Measurements from ENCODE around the gene CCM2.

The CCM2 gene

GRCh38 chr7:45053941-45054340 is 53.9 kb downstream of the CCM2 start:
- Histone ChIP-seq H3K27me3 (ENCODE audit: control insufficient read depth, insufficient read depth, low read length) (no peaks in the 10 kb centered on the region), H3K9me3 (ENCODE audit: control insufficient read depth, low read depth, low read length) (no peaks in the 10 kb centered on the region), H3K4me3 (ENCODE audit: low read length) (no peak overlapping the region), H3K9ac (ENCODE audit: low read length) (no peak overlapping the region), H3K27ac (ENCODE audit: low read length) (no peak overlapping the region), H3K36me3 (ENCODE audit: control insufficient read depth, low read depth, low read length) (no peaks in the 10 kb centered on the region), H3K4me1 (ENCODE audit: control insufficient read depth, low read depth, low read length) (no peaks in the 10 kb centered on the region)

- Histone ChIP-seq H3K9ac (ENCODE audit: low read length) (no peak overlapping the region), H3K27ac (ENCODE audit: low read length) (no peak overlapping the region), H3K4me1 (ENCODE audit: control insufficient read depth, low read depth, low read length) (no peaks in the 10 kb centered on the region), H3K4me3 (ENCODE audit: low read length) (no peak overlapping the region), H3K27me3 (ENCODE audit: control insufficient read depth, insufficient read depth, low read length) (no peaks in the 10 kb centered on the region), H3K36me3 (ENCODE audit: control insufficient read depth, low read depth, low read length) (no peaks in the 10 kb centered on the region), H3K9me3 (ENCODE audit: control insufficient read depth, low read depth, low read length) (no peaks in the 10 kb centered on the region)
Observed at GRCh38 chr7:45054442-45054841, 54.4 kb downstream of the CCM2 start.

- Histone ChIP-seq H3K9ac (ENCODE audit: low read length) (no peak overlapping the region), H3K4me3 (ENCODE audit: low read length) (no peak overlapping the region), H3K27ac (ENCODE audit: low read length) (no peak overlapping the region), H3K4me1 (ENCODE audit: control insufficient read depth, low read depth, low read length) (no peaks in the 10 kb centered on the region), H3K9me3 (ENCODE audit: control insufficient read depth, low read depth, low read length) (no peaks in the 10 kb centered on the region), H3K27me3 (ENCODE audit: control insufficient read depth, insufficient read depth, low read length) (no peaks in the 10 kb centered on the region), H3K36me3 (ENCODE audit: control insufficient read depth, low read depth, low read length) (no peaks in the 10 kb centered on the region)
Observed at GRCh38 chr7:45055016-45055415, 55.0 kb downstream of the CCM2 start.

GRCh38 chr7:45055594-45056219 is 55.7 kb downstream of the CCM2 start:
- no peak overlapping the region for H3K9ac ChIP-seq (ENCODE audit: low read length)
- no peaks in the 10 kb centered on the region for H3K27me3 ChIP-seq (ENCODE audit: control insufficient read depth, insufficient read depth, low read length)
- no peak overlapping the region for H3K4me3 ChIP-seq (ENCODE audit: low read length)
- H3K36me3 ChIP-seq (ENCODE audit: control insufficient read depth, low read depth, low read length) = no peaks in the 10 kb centered on the region
- no peaks in the 10 kb centered on the region for H3K4me1 ChIP-seq (ENCODE audit: control insufficient read depth, low read depth, low read length)
- H3K9me3 ChIP-seq (ENCODE audit: control insufficient read depth, low read depth, low read length) = no peaks in the 10 kb centered on the region
- H3K27ac ChIP-seq (ENCODE audit: low read length) = no peak overlapping the region

- H3K27me3 ChIP-seq (ENCODE audit: control insufficient read depth, insufficient read depth, low read length) = no peaks in the 10 kb centered on the region
- no peaks in the 10 kb centered on the region for H3K9me3 ChIP-seq (ENCODE audit: control insufficient read depth, low read depth, low read length)
- H3K27ac ChIP-seq (ENCODE audit: low read length) = no peak overlapping the region
- H3K36me3 ChIP-seq (ENCODE audit: control insufficient read depth, low read depth, low read length) = no peaks in the 10 kb centered on the region
- H3K4me1 ChIP-seq (ENCODE audit: control insufficient read depth, low read depth, low read length) = no peaks in the 10 kb centered on the region
- no peak overlapping the region for H3K4me3 ChIP-seq (ENCODE audit: low read length)
- H3K9ac ChIP-seq (ENCODE audit: low read length) = no peak overlapping the region
Observed at GRCh38 chr7:45057878-45058277, 57.9 kb downstream of the CCM2 start.

GRCh38 chr7:45060295-45060694 is 60.3 kb downstream of the CCM2 start:
- H3K9me3 ChIP-seq (ENCODE audit: control insufficient read depth, low read depth, low read length) = no peaks in the 10 kb centered on the region
- no peak overlapping the region for H3K9ac ChIP-seq (ENCODE audit: low read length)
- H3K27ac ChIP-seq (ENCODE audit: low read length) = no peak overlapping the region
- H3K27me3 ChIP-seq (ENCODE audit: control insufficient read depth, insufficient read depth, low read length) = no peaks in the 10 kb centered on the region
- no peaks in the 10 kb centered on the region for H3K4me1 ChIP-seq (ENCODE audit: control insufficient read depth, low read depth, low read length)
- peaks cover 10% of the 10 kb centered on the region for H3K36me3 ChIP-seq (ENCODE audit: control insufficient read depth, low read depth, low read length)
- H3K4me3 ChIP-seq (ENCODE audit: low read length) = no peak overlapping the region

- H3K27ac ChIP-seq (ENCODE audit: low read length) = no peak overlapping the region
- H3K27me3 ChIP-seq (ENCODE audit: control insufficient read depth, insufficient read depth, low read length) = no peaks in the 10 kb centered on the region
- peaks cover 10% of the 10 kb centered on the region for H3K36me3 ChIP-seq (ENCODE audit: control insufficient read depth, low read depth, low read length)
- H3K9me3 ChIP-seq (ENCODE audit: control insufficient read depth, low read depth, low read length) = no peaks in the 10 kb centered on the region
- no peaks in the 10 kb centered on the region for H3K4me1 ChIP-seq (ENCODE audit: control insufficient read depth, low read depth, low read length)
- H3K9ac ChIP-seq (ENCODE audit: low read length) = no peak overlapping the region
- no peak overlapping the region for H3K4me3 ChIP-seq (ENCODE audit: low read length)
Observed at GRCh38 chr7:45061352-45061751, 61.4 kb downstream of the CCM2 start.

- H3K4me1 ChIP-seq (ENCODE audit: control insufficient read depth, low read depth, low read length) = no peaks in the 10 kb centered on the region
- H3K27ac ChIP-seq (ENCODE audit: low read length) = no peak overlapping the region
- no peaks in the 10 kb centered on the region for H3K9me3 ChIP-seq (ENCODE audit: control insufficient read depth, low read depth, low read length)
- no peak overlapping the region for H3K4me3 ChIP-seq (ENCODE audit: low read length)
- no peak overlapping the region for H3K9ac ChIP-seq (ENCODE audit: low read length)
- peaks cover 10% of the 10 kb centered on the region for H3K36me3 ChIP-seq (ENCODE audit: control insufficient read depth, low read depth, low read length)
- no peaks in the 10 kb centered on the region for H3K27me3 ChIP-seq (ENCODE audit: control insufficient read depth, insufficient read depth, low read length)
Observed at GRCh38 chr7:45061806-45062425, 61.9 kb downstream of the CCM2 start.

- H3K9me3 ChIP-seq (ENCODE audit: control insufficient read depth, low read depth, low read length) = no peaks in the 10 kb centered on the region
- H3K4me1 ChIP-seq (ENCODE audit: control insufficient read depth, low read depth, low read length) = no peaks in the 10 kb centered on the region
- H3K36me3 ChIP-seq (ENCODE audit: control insufficient read depth, low read depth, low read length) = peaks cover 10% of the 10 kb centered on the region
- H3K9ac ChIP-seq (ENCODE audit: low read length) = no peak overlapping the region
- H3K27ac ChIP-seq (ENCODE audit: low read length) = no peak overlapping the region
- H3K27me3 ChIP-seq (ENCODE audit: control insufficient read depth, insufficient read depth, low read length) = no peaks in the 10 kb centered on the region
- no peak overlapping the region for H3K4me3 ChIP-seq (ENCODE audit: low read length)
Observed at GRCh38 chr7:45064047-45064725, 64.2 kb downstream of the CCM2 start.

- Histone ChIP-seq H3K27ac (ENCODE audit: low read length) (no peak overlapping the region), H3K27me3 (ENCODE audit: control insufficient read depth, insufficient read depth, low read length) (no peaks in the 10 kb centered on the region), H3K4me1 (ENCODE audit: control insufficient read depth, low read depth, low read length) (no peaks in the 10 kb centered on the region), H3K9me3 (ENCODE audit: control insufficient read depth, low read depth, low read length) (no peaks in the 10 kb centered on the region), H3K36me3 (ENCODE audit: control insufficient read depth, low read depth, low read length) (peaks cover 17% of the 10 kb centered on the region), H3K4me3 (ENCODE audit: low read length) (no peak overlapping the region), H3K9ac (ENCODE audit: low read length) (no peak overlapping the region)
Observed at GRCh38 chr7:45065031-45065995, 65.3 kb downstream of the CCM2 start.

- Histone ChIP-seq H3K9me3 (ENCODE audit: control insufficient read depth, low read depth, low read length) (no peaks in the 10 kb centered on the region), H3K36me3 (ENCODE audit: control insufficient read depth, low read depth, low read length) (peaks cover 17% of the 10 kb centered on the region), H3K4me1 (ENCODE audit: control insufficient read depth, low read depth, low read length) (no peaks in the 10 kb centered on the region), H3K4me3 (ENCODE audit: low read length) (no peak overlapping the region), H3K9ac (ENCODE audit: low read length) (no peak overlapping the region), H3K27me3 (ENCODE audit: control insufficient read depth, insufficient read depth, low read length) (no peaks in the 10 kb centered on the region), H3K27ac (ENCODE audit: low read length) (no peak overlapping the region)
Observed at GRCh38 chr7:45066409-45066808, 66.4 kb downstream of the CCM2 start.
